ENCODE results near the gene PTCSC3. TPM values are rescaled to one million over a fixed set of nuclear protein-coding genes. Genes with fewer than 3 reads are reported as not detected.

The PTCSC3 gene
- total RNA-seq, 1 donor from 2014 or later, result not detected

GRCh38 chr14:36132826-36133225 is 43.7 kb downstream of the PTCSC3 start:
- no peak for DNase-seq
- intact Hi-C loops (cut with micrococcal nuclease), result no loop called here

GRCh38 chr14:36130186-36130585 is 46.3 kb downstream of the PTCSC3 start:
- intact Hi-C loops (cut with micrococcal nuclease), result no loop called here

More at GRCh38 chr14:36132826-36133225, 43.7 kb downstream of the PTCSC3 start:
- H3K27me3 ChIP-seq (ENCODE audit: low read depth), result no peaks in the 10 kb centered on the region
- H3K9me3 ChIP-seq (replicated peaks), result peaks cover 5% of the 10 kb centered on the region
- H3K4me3 ChIP-seq, result no peak overlapping the region
- TF ChIP-seq, protein P1, sequence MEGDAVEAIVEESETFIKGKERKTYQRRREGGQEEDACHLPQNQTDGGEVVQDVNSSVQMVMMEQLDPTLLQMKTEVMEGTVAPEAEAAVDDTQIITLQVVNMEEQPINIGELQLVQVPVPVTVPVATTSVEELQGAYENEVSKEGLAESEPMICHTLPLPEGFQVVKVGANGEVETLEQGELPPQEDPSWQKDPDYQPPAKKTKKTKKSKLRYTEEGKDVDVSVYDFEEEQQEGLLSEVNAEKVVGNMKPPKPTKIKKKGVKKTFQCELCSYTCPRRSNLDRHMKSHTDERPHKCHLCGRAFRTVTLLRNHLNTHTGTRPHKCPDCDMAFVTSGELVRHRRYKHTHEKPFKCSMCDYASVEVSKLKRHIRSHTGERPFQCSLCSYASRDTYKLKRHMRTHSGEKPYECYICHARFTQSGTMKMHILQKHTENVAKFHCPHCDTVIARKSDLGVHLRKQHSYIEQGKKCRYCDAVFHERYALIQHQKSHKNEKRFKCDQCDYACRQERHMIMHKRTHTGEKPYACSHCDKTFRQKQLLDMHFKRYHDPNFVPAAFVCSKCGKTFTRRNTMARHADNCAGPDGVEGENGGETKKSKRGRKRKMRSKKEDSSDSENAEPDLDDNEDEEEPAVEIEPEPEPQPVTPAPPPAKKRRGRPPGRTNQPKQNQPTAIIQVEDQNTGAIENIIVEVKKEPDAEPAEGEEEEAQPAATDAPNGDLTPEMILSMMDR (IDR thresholded peaks at IDR 0.05; ENCODE audit: borderline replicate concordance), result no peak
- no peaks in the 10 kb centered on the region for H3K36me3 ChIP-seq
- no peaks in the 10 kb centered on the region for H3K4me1 ChIP-seq
- H3K27ac ChIP-seq (replicated peaks), result no peak overlapping the region

GRCh38 chr14:36129181-36129580 is 47.3 kb downstream of the PTCSC3 start:
- Histone ChIP-seq H3K36me3 (no peaks in the 10 kb centered on the region), H3K4me1 (no peaks in the 10 kb centered on the region), H3K9me3 (replicated peaks) (peaks cover 15% of the 10 kb centered on the region), H3K27ac (replicated peaks) (no peak overlapping the region), H3K4me3 (no peak overlapping the region), H3K27me3 (ENCODE audit: low read depth) (no peaks in the 10 kb centered on the region)
- intact Hi-C loops (cut with micrococcal nuclease), result no loop called here
- TF ChIP-seq, protein P1 (IDR thresholded peaks at IDR 0.05; ENCODE audit: borderline replicate concordance), result no peak
- no peak for DNase-seq

More at GRCh38 chr14:36130186-36130585, 46.3 kb downstream of the PTCSC3 start:
- H3K4me3 ChIP-seq, result no peak overlapping the region
- H3K27me3 ChIP-seq (ENCODE audit: low read depth), result no peaks in the 10 kb centered on the region
- no peak overlapping the region for H3K27ac ChIP-seq (replicated peaks)
- TF ChIP-seq, protein P1 (IDR thresholded peaks at IDR 0.05; ENCODE audit: borderline replicate concordance), result no peak
- DNase-seq, result no peak
- no peaks in the 10 kb centered on the region for H3K4me1 ChIP-seq
- peaks cover 8% of the 10 kb centered on the region for H3K9me3 ChIP-seq (replicated peaks)
- H3K36me3 ChIP-seq, result no peaks in the 10 kb centered on the region

DNA sequence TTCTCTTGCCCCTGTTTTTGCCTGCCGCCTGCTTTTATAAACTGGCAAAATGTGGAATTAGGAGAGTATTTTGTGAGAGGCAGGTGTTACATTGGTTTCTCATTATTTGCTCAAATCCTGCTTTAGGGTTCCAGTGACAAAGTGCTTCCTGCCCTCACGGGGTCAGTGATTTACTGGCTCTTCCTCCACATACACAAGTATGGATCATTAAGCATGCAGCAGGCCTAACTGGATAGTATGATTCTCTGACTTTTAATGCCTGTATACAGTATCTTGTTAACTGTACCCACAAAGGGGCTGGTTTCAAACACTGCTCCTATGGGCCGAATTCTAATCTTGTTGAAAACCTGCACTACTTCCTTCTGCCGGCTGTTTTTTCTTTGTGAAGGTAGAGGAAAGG is 63.2 kb downstream of the PTCSC3 start:
- Histone ChIP-seq H3K27ac (replicated peaks) (no peak overlapping the region), H3K9me3 (replicated peaks) (no peaks in the 10 kb centered on the region), H3K4me3 (no peak overlapping the region), H3K27me3 (ENCODE audit: low read depth) (no peaks in the 10 kb centered on the region), H3K4me1 (no peaks in the 10 kb centered on the region), H3K36me3 (no peaks in the 10 kb centered on the region)
- intact Hi-C loops (cut with micrococcal nuclease), result no loop called here
- TF ChIP-seq, protein P1 (IDR thresholded peaks at IDR 0.05; ENCODE audit: borderline replicate concordance), result no peak
- DNase-seq, result no peak

- Histone ChIP-seq H3K36me3 (no peaks in the 10 kb centered on the region), H3K27ac (replicated peaks) (no peak overlapping the region), H3K4me1 (no peaks in the 10 kb centered on the region), H3K9me3 (replicated peaks) (no peaks in the 10 kb centered on the region), H3K4me3 (no peak overlapping the region), H3K27me3 (ENCODE audit: low read depth) (no peaks in the 10 kb centered on the region)
- DNase-seq, result no peak
- intact Hi-C loops (cut with micrococcal nuclease), result no loop called here
- TF ChIP-seq, protein P1 (IDR thresholded peaks at IDR 0.05; ENCODE audit: borderline replicate concordance), result no peak
Observed at GRCh38 chr14:36111822-36112583, 64.5 kb downstream of the PTCSC3 start.
